Left kidney (tissue), 2 donors: Measurements from ENCODE around the gene PLXNA1. TPM values are rescaled to one million over a fixed set of nuclear protein-coding genes. Genes with fewer than 3 reads are reported as not detected.

Experiments used
- DNase-seq: peaks from one replicate; pipeline ENCODE4 v3.0.0-alpha.2; 2013
- polyA plus RNA-seq: library from polyadenylated mRNA; unstranded; fragments of 120-200 nt; gene quantifications from one replicate; pipeline ENCODE4 v1.2.1, GENCODE V29; 2013; ENCODE audit not compliant: insufficient read length

PLXNA1 gene
- polyA plus RNA-seq, 1 donor = 29.9 TPM

DNA sequence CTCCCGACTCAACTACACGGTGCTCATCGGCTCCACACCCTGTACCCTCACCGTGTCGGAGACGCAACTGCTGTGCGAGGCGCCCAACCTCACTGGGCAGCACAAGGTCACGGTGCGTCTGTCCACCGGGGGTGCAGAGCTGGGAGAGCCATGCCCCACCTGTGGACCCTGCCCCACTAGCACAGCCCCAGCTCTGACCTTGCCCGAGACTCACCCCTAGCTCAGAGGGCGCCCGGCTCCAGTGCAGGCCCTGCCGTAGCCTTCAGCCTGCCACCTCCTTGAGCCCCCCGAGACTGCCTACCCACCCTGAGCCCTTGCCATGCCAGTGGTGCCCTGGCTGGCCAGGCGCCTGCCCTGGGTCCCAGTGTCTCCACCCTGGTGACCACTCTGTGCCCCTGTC is 34.9 kb downstream of the PLXNA1 start:
- DNase-seq = no peak

DNA sequence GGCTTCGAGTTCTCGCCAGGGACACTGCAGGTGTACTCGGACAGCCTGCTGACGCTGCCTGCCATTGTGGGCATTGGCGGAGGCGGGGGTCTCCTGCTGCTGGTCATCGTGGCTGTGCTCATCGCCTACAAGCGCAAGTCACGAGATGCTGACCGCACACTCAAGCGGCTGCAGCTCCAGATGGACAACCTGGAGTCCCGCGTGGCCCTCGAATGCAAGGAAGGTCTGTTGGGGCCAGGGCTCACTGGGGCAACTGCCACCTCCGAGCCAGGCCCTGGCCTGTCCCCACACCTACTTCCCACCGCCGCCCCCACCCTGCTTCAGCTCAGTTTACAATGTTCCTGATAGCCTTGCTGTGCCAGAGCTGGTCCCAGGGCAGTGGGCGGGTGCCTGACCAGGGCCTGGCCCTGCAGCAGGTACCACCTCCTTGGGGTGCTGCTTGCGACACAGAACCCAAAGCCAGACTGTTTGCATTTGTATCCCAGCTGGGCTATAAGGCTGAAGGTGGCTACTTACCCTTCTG is 35.5 kb downstream of the PLXNA1 start:
- DNase-seq = no peak

DNA sequence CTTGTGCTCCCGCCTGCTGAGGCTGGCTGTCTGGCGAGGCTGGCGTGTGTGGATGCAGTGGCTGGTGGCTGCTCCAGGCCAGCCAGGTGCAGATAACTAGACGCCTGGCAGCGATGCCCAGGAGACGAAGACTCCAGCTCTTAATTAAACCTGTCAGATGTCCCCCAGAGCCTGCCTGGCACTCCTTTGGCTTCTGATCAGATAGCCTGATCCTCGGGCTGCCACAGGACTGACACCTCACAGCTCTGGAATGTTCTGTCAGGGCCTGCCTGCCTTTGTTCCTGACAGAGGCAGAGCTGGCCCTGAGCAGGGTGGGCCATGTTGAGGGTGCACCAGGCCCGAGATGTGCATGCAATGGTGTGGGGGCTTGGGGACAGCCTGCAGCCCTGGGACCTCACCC is 36.5 kb downstream of the PLXNA1 start:
- no peak for DNase-seq

DNA sequence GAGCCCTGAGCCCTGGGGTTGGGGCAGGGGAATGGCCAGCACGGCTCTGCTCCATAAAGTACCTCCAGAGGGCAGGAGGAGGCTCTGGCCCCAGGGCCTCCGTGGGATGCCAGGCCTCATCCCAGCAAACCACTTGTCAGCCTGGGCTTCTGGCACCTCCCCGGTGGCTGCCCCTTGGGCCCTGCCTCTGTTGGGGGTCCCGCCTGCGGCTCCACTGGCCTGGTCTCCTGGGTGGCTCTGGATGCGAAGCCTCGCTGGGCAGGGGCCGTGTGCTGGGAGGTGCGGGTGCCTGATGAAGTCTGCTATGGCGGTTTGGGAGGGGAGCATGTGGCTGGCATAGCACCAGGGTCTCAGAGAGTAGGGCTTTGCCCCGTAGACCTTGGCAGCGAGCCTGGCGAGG is 37.6 kb downstream of the PLXNA1 start:
- no peak for DNase-seq

DNA sequence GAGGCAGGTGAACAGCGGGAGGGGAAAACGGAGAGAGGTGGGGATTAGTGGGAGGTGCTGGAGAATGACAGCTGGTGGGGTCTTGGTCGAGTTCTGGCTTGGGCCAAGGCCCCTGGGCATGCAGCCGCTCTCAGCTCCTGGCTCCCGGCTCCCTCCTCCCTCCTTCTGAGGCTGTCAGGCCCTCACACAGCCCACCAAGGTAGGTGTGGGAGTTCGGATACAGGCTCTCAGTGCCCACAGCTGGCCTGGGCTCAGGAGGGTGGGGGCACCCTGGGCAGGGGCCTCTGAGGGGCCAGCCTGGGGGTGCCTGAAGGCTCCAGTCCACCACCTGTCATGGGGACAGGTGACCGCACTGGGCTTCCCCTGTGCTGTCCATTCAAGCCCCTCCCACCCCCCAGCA is 39.9 kb downstream of the PLXNA1 start:
- no peak for DNase-seq

DNA sequence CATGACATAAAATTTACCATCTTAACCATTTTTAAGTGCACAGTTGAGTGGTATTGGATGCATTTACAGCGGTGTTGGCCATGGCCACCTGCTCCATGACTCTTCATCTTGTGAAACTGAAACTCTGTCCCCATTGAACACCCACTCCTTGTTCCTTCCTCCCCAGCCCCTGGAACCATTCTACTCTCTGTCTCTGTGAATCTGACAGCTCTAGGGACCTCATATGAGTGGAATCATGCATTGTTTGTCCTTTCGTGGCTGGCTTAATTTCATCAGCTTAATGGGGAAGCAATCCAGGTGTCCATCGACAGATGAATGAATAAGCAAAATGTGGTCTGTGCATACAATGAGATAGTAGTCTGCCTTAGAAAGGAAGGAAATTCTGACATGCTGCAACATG is 42.5 kb downstream of the PLXNA1 start:
- no peak for DNase-seq

DNA sequence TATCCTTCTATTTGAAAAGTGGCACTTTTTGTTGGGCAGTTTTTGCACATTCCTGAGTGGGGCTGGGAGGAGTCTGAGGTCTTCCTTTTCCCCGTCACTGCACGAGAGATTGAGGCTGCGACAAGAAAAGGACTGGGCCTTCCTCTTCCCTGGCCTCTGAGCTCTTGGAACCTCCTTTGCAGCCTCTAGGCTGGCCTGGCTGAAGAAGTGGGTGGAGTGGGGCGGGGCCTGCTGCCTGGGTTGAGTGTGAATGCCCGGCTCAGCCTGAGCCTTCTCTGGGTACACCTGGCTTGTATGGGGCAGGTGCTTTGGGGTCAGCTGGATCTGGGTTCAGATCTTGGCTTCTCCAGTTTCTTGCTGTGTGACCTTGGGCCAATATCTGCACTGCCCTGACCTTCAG is 43.1 kb downstream of the PLXNA1 start:
- no peak for DNase-seq

DNA sequence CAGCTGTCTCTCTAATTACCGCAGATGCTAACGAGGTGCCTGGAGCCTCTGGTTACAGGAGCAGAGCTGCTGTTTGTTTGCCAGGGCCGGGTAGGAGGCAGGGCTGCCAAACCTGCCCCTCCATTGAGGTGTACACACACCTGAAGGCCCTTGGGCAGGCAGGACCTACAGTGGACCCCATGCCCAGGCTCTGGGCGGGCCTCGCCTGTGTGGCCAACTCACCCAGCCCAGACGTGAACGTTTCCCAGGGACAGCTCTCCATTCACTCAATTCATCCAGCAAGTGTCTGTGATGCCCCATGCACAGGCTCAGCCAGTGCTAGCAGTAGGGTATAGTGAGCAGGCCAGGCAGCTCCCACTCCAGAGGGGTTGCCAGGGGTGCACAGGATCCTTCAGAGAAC is 43.7 kb downstream of the PLXNA1 start:
- no peak for DNase-seq

DNA sequence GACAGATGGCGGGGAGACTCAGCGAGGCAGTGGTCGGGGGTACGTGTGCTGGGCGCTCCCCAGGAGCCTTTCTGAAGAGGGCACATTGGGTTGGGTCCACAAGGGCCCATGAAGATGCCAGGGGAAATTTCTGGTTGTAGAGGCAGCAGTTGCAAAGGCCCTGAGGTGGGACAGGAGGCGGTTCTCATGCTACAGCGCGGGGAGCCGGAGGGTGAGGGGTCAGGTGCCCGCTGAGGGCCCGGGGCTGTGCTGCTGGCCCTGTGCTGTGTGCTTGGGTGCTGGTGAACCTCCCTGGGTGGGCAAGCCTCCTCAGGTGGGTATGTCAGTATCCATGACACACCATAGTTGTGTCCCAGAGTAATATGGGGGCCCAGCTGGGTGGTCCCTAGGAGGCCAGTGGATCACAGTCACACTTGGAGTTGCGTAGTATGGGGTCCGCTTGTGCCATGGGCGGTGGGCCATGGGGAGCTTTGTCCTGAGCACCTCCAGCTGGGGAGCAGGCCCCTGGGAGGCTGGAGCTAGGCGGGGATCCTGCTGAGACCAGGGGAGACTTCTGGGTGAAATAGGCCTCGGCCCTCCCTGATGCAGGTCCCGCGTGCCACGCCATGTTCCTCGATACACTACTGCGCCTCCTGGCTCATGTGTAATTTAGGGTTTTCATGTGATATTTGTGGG is 44.3 kb downstream of the PLXNA1 start:
- DNase-seq = no peak

DNA sequence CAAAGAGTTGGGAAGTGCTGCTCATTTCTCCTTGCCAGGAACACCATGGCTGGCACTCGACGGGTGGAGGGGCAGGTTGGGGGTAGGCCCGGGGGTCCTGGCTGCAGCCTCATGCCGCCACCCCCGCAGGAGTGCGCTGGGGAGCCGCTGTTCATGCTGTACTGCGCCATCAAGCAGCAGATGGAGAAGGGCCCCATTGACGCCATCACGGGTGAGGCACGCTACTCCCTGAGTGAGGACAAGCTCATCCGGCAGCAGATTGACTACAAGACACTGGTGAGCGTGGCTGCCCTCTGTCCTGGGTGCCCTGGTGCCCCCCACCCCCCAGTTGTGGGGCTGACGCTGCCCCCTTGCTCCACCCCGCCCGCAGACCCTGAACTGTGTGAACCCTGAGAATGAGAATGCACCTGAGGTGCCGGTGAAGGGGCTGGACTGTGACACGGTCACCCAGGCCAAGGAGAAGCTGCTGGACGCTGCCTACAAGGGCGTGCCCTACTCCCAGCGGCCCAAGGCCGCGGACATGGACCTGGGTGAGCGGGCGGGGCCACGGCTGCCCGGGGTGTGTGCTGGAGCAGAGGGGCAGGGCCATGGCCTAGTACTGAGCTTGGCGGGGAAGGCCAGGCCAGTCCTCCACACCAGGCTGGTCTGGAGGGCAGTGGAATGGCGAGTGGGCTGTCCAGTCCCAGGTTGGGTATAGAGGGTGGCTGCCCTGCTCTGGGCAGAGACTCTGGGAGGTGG is 45.1 kb downstream of the PLXNA1 start:
- no peak for DNase-seq

DNA sequence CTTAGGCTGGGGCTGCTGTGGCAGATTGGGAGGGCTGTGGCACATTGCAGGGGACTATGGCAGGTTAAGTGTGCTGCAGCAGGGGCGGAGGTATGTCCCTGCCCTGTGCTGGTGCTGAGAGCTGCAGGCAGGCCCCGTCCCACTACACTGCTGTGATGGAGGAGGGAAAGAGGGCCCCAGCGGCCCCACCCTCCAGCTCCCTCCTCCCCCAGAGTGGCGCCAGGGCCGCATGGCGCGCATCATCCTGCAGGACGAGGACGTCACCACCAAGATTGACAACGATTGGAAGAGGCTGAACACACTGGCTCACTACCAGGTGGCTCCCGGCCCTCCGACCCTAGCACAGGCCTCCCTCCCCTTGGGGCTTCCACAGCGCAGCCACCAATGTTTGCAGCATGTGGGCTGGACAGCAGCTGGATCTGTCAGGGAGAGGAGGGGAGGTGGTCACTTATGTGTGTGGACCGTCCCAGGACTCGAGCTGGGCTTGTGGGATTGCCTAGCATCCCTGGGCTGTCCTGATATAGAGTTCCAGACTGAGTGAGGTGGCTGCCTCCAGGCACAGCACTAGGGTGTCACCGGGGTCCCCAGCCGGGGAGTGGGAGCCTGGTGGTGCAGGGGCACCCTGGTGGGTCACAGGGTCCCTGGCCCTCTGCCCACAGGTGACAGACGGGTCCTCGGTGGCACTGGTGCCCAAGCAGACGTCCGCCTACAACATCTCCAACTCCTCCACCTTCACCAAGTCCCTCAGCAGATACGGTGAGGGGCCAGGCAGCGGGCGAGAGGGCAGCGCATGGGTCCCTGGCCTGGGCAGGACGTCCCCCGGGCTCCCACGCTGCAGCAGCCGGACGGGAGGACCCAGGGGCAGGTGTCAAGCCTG is 46.1 kb downstream of the PLXNA1 start:
- DNase-seq = no peak

DNA sequence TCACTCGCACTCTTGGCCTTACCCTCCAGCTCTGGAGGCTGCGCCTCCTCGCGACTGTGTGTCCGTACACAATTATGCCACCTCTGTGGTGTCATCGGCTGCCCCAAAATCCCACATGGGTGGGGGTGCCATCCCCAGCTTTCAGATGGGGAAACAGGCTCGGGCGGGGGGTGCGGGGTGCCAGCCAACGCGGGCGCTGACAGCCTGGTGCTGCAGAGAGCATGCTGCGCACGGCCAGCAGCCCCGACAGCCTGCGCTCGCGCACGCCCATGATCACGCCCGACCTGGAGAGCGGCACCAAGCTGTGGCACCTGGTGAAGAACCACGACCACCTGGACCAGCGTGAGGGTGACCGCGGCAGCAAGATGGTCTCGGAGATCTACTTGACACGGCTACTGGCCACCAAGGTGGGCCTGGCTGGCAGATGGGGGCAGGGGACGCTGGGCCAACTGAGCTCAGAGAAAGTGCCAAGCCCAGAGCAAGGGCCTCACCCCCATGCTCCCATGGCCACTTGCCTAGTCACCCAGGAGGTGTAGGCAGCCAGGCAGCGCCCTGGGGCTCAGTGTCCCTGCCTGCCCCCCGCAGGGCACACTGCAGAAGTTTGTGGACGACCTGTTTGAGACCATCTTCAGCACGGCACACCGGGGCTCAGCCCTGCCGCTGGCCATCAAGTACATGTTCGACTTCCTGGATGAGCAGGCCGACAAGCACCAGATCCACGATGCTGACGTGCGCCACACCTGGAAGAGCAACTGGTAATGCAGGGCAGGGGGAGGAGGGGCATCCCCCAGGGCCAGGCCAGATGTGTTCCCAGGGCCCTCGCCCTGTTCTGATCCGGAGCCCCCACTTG is 47.0 kb downstream of the PLXNA1 start:
- no peak for DNase-seq

DNA sequence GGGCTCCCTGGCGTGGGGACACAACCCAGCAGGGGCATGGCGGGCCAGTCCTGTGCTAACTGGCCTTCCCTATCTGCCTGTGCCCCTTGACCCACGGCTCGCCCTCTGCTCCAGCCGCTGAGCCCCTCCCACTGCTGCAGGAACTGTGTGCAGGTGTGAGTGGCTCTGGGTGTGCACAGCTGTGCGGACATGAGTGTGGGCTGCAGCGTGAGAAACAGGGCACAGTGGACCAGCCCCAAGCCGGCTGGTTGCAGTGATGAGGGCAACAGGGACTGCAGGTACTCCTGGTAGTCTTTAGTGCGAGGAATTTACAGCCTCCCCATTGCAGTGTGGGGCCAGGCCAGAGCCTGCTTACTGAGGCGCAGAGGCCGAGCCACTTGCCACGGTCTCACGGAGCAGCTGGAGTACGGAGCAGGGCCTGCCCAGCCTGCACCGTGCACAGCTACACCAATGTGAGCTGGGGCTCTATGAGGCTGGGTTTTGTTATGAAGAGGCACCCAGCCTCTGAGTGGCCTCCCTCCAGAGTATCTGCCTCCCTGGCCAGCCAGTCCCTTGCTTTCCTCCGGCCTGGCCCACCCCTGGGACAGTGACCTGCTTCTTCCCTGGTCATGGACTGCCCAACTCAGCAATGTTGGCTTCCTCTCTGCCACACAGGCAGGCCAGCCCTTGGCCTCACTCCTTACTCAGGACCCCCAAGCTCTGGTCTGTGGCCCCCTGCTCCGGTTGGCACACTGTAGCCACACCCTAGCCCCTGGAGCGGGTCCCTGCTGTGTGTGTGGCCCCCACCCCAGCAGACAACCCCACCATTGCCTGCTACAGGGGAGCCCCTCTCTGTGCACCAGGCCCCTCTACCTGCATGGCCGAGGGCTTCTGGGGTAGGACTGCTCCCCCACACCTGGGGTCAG is 47.8 kb downstream of the PLXNA1 start:
- no peak for DNase-seq

DNA sequence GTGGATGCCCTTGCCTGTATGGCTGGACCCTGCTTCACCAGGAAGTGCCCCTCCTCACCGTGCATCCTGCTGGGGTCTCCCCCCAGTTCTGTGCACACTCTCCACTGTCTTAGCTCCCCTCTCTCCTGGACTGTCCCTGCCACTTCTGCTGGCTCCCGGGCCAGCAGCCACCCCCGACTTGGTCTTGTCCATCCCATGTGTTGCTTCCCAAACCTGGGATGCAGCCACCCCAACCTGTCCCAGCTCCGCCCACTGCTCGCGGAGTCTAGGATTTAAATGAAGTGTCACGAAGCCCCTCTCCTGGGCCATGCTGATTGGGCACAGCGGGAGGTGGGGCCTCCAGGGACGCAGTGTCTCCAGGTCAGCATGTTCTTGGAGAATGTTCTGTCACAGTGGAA is 48.5 kb downstream of the PLXNA1 start:
- no peak for DNase-seq

DNA sequence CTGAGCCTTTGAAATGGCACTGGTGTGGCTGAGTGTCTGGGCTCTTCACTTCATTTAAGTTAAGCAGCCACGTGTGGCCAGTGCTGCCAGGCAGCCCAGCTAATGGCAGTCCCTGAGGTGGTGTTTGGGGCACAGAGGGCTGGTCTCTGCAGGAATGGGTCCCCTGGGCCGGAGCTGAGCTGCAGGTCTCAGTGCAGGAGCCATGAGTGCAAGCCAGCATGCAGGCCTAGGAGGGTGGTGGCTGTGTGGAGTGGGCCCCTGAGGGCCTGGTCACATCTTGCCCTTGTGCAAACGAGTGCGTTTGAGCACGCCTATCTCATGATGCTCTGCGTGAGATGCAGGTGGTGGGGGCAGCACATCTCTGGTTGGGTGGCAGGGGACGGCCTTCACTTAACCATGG is 48.9 kb downstream of the PLXNA1 start:
- no peak for DNase-seq

DNA sequence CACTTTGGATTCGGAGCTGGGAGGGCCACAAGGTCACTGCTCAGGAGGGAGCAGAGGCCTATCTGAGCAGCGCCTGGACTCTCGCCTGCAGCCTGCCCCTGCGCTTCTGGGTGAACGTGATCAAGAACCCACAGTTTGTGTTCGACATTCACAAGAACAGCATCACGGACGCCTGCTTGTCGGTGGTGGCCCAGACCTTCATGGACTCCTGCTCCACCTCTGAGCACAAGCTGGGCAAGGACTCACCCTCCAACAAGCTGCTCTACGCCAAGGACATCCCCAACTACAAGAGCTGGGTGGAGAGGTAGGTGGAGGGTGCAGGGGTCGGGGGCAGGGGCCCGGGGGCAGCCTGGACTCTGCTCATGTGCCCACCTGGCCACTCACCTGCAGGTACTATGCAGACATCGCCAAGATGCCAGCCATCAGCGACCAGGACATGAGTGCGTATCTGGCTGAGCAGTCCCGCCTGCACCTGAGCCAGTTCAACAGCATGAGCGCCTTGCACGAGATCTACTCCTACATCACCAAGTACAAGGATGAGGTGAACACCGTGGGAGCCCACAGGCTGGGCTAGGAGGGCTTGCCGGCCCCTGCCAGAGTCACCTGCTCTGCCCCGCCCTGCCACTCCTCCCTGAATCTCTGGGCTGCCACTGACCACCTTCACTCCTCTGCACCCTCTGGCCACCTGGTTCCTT is 49.5 kb downstream of the PLXNA1 start:
- no peak for DNase-seq
